Measurements from ENCODE around the gene KRTAP3-1. TPM values are rescaled to one million over a fixed set of nuclear protein-coding genes. Genes with fewer than 3 reads are reported as not detected.

Gene KRTAP3-1
- total and polyA plus RNA-seq, 2 donors (not counting 3 experiments of a cell fraction or from before 2014, with no cell fraction given): not detected

DNA sequence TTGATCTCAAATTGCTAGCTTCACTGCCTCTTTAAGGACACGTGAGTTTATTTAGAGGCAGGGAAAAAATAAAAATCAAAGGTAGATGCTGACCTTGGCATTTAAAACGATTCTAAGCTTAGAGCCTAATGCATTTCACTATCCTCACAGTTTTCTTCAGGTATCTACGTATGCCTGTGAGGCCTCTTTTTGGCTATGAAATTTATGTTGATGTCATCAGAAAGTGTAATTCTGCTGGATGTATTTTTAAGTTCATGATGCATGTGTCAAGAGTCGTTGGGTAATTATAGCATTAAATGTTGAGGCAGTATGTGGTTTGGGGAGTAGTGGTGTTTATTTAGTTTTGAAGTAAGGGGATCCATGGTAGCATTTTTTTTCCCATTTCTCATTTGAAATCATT lies 5.0 kb downstream of the KRTAP3-1 start:
- Histone ChIP-seq H3K9me1 (replicated peaks; ENCODE audit: control insufficient read depth, extremely low read depth, insufficient read depth, low read length) (no peaks in the 10 kb centered on the region), H3K27ac (ENCODE audit: insufficient read depth, low read depth, low read length) (no peak overlapping the region), H4K20me1 (replicated peaks; ENCODE audit: control insufficient read depth, extremely low read depth, insufficient read depth, low read length) (no peaks in the 10 kb centered on the region), H3K79me2 (ENCODE audit: control insufficient read depth, insufficient read depth, low read length) (no peaks in the 10 kb centered on the region), H3K9ac (replicated peaks; ENCODE audit: extremely low read depth, insufficient read depth, low read length) (no peak overlapping the region), H3K4me3 (replicated peaks in 1 of 3; ENCODE audit: insufficient read depth in 1 of 3, low read depth in 1 of 3, low read length in 3 of 3) (no peak overlapping the region), H3K27me3 (ENCODE audit: control insufficient read depth in 2 of 2, insufficient read depth in 2 of 2, low read length in 2 of 2) (no peaks in the 10 kb centered on the region), H2AFZ (ENCODE audit: low read depth, low read length) (no peak overlapping the region), H3K4me2 (ENCODE audit: insufficient read depth, low read length) (no peak overlapping the region), H3K9me3 (replicated peaks; ENCODE audit: control insufficient read depth, insufficient read depth, low read length) (no peaks in the 10 kb centered on the region), H3K36me3 (ENCODE audit: control insufficient read depth in 2 of 2, extremely low read depth in 1 of 2, insufficient read depth in 2 of 2, low read length in 2 of 2) (no peaks in the 10 kb centered on the region), H3K4me1 (ENCODE audit: control insufficient read depth, extremely low read depth, insufficient read depth, low read length) (no peaks in the 10 kb centered on the region)
- no TSS peak for BruUV-seq (replicated peaks)
- FAIRE-seq: no peak
- CTCF ChIA-PET: no interaction called here
- dilution Hi-C loops (cut with MboI; ENCODE audit: extremely low pct_ligation_motif_present, low sequenced_read_pairs) (no loop called here), intact Hi-C loops (cut with micrococcal nuclease) (no loop called here)
- TF ChIP-seq MYC (IDR thresholded peaks at IDR 0.05; ENCODE audit: low read depth, low read length) (no peak), GATA2 (IDR thresholded peaks at IDR 0.05; ENCODE audit: insufficient read depth, insufficient read length, low read depth, low read length) (no peak)
- no peak for DNase-seq (ENCODE audit: low read depth, low spot score)
- POLR2A ChIA-PET: no interaction called here

DNA sequence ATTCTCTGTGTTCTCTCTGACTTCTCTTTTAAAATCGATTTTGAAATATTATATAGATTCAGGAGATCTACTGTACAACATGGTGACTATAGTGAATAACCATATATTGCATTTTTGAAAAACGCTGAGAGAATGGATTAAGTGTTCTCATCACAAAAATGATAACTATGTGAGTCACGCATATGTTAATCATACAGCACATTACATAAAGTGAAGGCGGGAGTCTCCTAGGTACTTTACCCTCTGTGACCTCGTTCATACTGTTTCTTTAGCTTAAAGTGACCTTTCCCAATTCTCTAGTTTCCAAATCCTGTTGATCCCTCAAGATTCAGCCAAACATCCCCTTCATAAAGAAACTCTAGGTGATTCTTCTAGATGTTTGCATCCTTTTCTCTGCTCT lies 6.1 kb downstream of the KRTAP3-1 start:
- Histone ChIP-seq H4K20me1 (replicated peaks; ENCODE audit: control insufficient read depth, extremely low read depth, insufficient read depth, low read length) (no peaks in the 10 kb centered on the region), H3K79me2 (ENCODE audit: control insufficient read depth, insufficient read depth, low read length) (no peaks in the 10 kb centered on the region), H3K4me2 (ENCODE audit: insufficient read depth, low read length) (no peak overlapping the region), H3K9me3 (replicated peaks; ENCODE audit: control insufficient read depth, insufficient read depth, low read length) (no peaks in the 10 kb centered on the region), H3K4me3 (replicated peaks in 1 of 3; ENCODE audit: insufficient read depth in 1 of 3, low read depth in 1 of 3, low read length in 3 of 3) (no peak overlapping the region), H3K27me3 (ENCODE audit: control insufficient read depth in 2 of 2, insufficient read depth in 2 of 2, low read length in 2 of 2) (no peaks in the 10 kb centered on the region), H3K4me1 (ENCODE audit: control insufficient read depth, extremely low read depth, insufficient read depth, low read length) (no peaks in the 10 kb centered on the region), H3K9ac (replicated peaks; ENCODE audit: extremely low read depth, insufficient read depth, low read length) (no peak overlapping the region), H3K27ac (ENCODE audit: insufficient read depth, low read depth, low read length) (no peak overlapping the region), H3K9me1 (replicated peaks; ENCODE audit: control insufficient read depth, extremely low read depth, insufficient read depth, low read length) (no peaks in the 10 kb centered on the region), H2AFZ (ENCODE audit: low read depth, low read length) (no peak overlapping the region), H3K36me3 (ENCODE audit: control insufficient read depth in 2 of 2, extremely low read depth in 1 of 2, insufficient read depth in 2 of 2, low read length in 2 of 2) (no peaks in the 10 kb centered on the region)
- DNase-seq (ENCODE audit: low read depth, low spot score) (no peak), FAIRE-seq (no peak)
- intact Hi-C loops (cut with micrococcal nuclease) (no loop called here), dilution Hi-C loops (cut with MboI; ENCODE audit: extremely low pct_ligation_motif_present, low sequenced_read_pairs) (no loop called here)
- BruUV-seq (replicated peaks): no TSS peak
- ChIA-PET POLR2A (no interaction called here), CTCF (no interaction called here)
- TF ChIP-seq, protein P1, sequence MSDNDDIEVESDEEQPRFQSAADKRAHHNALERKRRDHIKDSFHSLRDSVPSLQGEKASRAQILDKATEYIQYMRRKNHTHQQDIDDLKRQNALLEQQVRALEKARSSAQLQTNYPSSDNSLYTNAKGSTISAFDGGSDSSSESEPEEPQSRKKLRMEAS (IDR thresholded peaks at IDR 0.05; ENCODE audit: insufficient read depth, insufficient read length): no peak
- TF ChIP-seq CTCF (IDR thresholded peaks at IDR 0.05; ENCODE audit: extremely low read depth in 1 of 2, insufficient read depth in 1 of 2, low read depth in 1 of 2, low read length in 2 of 2) (no peak), FOS (IDR thresholded peaks at IDR 0.05; ENCODE audit: borderline replicate concordance, insufficient read depth, low read length) (no peak), GATA2 (IDR thresholded peaks at IDR 0.05; ENCODE audit: insufficient read depth, insufficient read length, low read depth, low read length) (no peak), JUN (IDR thresholded peaks at IDR 0.05; ENCODE audit: borderline replicate concordance, insufficient read depth, insufficient read length, low read depth) (no peak), EZH2 (IDR thresholded peaks at IDR 0.05; ENCODE audit: borderline replicate concordance, low read depth, low read length, severe bottlenecking) (no peak), POLR2A (IDR thresholded peaks at IDR 0.05; ENCODE audit: low read depth, low read length) (no peak), POLR2AphosphoS5 (IDR thresholded peaks at IDR 0.05; ENCODE audit: insufficient read depth, low read depth, low read length) (no peak), MYC (IDR thresholded peaks at IDR 0.05; ENCODE audit: low read depth, low read length) (no peak)
